HUES64 (cell line): ENCODE results near the gene GPBP1. TPM values are rescaled to one million over a fixed set of nuclear protein-coding genes. Genes with fewer than 3 reads are reported as not detected.
"Not testable (repeated sequence)": the region's sequence is repeated elsewhere in the genome, so short reads cannot be mapped to it uniquely, and the experiment has no call there.

Experiments used
- H3K27ac ChIP-seq: 2 replicates; pipeline ENCODE4 v1.7.0; 2013; ENCODE audit warnings: low read depth, low read length, inconsistent platforms
- H3K27me3 ChIP-seq: 2 replicates; pipeline ENCODE4 v1.6.1; 2013; ENCODE audit warnings: mild to moderate bottlenecking, low read length; ENCODE audit not compliant: insufficient read depth
- H3K36me3 ChIP-seq: 2 replicates; pipeline ENCODE4 v1.6.1; 2013; ENCODE audit warnings: mild to moderate bottlenecking, low read length; ENCODE audit not compliant: insufficient read depth
- H3K4me1 ChIP-seq: 2 replicates; pipeline ENCODE4 v1.6.1; 2013; ENCODE audit warnings: mild to moderate bottlenecking, low read length, moderate library complexity; ENCODE audit not compliant: insufficient read depth
- H3K4me3 ChIP-seq: 2 replicates; pipeline ENCODE4 v1.5.1; 2013; ENCODE audit warnings: mild to moderate bottlenecking, low read length, moderate library complexity
- H3K9ac ChIP-seq: 2 replicates; pipeline ENCODE4 v1.6.1; 2013; ENCODE audit warnings: mild to moderate bottlenecking, low read depth, low read length
- H3K9me3 ChIP-seq: 2 replicates; pipeline ENCODE4 v1.6.1; 2013; ENCODE audit warnings: low read depth, low read length; ENCODE audit not compliant: insufficient read depth
- WGBS: fragments of 150-250, 120-280 bp; methylation state at CpG from one replicate; pipeline ENCODE4 v1.1.7; 2013; ENCODE audit warnings: missing lambda C conversion rate; 5-methylcytosine and 5-hydroxymethylcytosine counted together
- polyA plus RNA-seq, 2 experiments: library from polyadenylated mRNA; stranded (reverse); fragments of 50-300 nt; gene quantifications; one replicate each; pipeline ENCODE4 v1.2.3, GENCODE V29; 2013

The GPBP1 gene, protein sequence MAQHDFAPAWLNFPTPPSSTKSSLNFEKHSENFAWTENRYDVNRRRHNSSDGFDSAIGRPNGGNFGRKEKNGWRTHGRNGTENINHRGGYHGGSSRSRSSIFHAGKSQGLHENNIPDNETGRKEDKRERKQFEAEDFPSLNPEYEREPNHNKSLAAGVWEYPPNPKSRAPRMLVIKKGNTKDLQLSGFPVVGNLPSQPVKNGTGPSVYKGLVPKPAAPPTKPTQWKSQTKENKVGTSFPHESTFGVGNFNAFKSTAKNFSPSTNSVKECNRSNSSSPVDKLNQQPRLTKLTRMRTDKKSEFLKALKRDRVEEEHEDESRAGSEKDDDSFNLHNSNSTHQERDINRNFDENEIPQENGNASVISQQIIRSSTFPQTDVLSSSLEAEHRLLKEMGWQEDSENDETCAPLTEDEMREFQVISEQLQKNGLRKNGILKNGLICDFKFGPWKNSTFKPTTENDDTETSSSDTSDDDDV
- 68.5 TPM for polyA plus RNA-seq (2013, experiment 1 of 2)
- 85.0 TPM for polyA plus RNA-seq (2013, experiment 2 of 2)

GRCh38 chr5:57173319-57174127 is at the start of gene GPBP1:
Gene GPBP1, plus strand, starts transcription at chr5:57174059. Its CDS starts 40,072 bp downstream, at chr5:57214131.
- Histone ChIP-seq H3K4me1 (peaks cover 25% of the 10 kb centered on the region; the same call in 1 of the 2 replicates), H3K4me3 (peak within 1 kb of the TSS; percentile 97), H3K36me3 (peaks cover 23% of the 10 kb centered on the region), H3K27me3 (no peaks in the 10 kb centered on the region), H3K9ac (peak within 1 kb of the TSS; percentile 99), H3K9me3 (no peaks in the 10 kb centered on the region), H3K27ac (peak within 1 kb of the TSS; percentile 100)
- WGBS, result under 1% methylated on average over 82 of the region's 83 CpGs

DNA sequence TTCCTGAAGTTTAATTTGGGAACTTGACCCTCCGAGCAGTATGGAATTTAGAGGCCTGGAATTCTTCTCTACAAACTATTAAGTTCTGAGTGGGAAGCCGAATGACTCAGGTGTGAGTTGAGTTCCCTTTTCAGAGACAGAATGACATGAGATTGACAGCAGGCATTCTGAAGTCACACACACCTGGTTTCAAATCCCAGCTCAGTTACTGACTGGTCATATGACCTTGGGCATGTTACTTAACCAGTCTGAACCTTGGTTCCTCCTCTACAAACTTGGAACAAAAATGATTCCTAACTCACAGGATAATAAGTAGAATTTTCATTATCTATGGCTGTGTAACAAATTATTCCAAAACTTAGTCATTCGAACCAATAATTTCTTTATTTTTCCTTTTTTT is 45.5 kb upstream of the GPBP1 start:
- H3K4me3 ChIP-seq, result no peak overlapping the region
- H3K9ac ChIP-seq, result no peak overlapping the region
- H3K4me1 ChIP-seq, result no peaks in the 10 kb centered on the region
- 86% methylated on average over 2 of the region's 3 CpGs for WGBS
- no peaks in the 10 kb centered on the region for H3K9me3 ChIP-seq
- H3K27me3 ChIP-seq, result no peaks in the 10 kb centered on the region
- H3K36me3 ChIP-seq, result no peaks in the 10 kb centered on the region
- no peak overlapping the region for H3K27ac ChIP-seq

GRCh38 chr5:57133574-57133973 is 40.3 kb upstream of the GPBP1 start:
- Histone ChIP-seq H3K9ac (no peak overlapping the region), H3K27ac (no peak overlapping the region), H3K36me3 (no peaks in the 10 kb centered on the region), H3K27me3 (no peaks in the 10 kb centered on the region), H3K4me3 (no peak overlapping the region), H3K4me1 (no peaks in the 10 kb centered on the region), H3K9me3 (no peaks in the 10 kb centered on the region)
- WGBS, result 100% methylated on average over 2 of the region's 2 CpGs

GRCh38 chr5:57137401-57137800 is 36.5 kb upstream of the GPBP1 start:
- Histone ChIP-seq H3K27me3 (no peaks in the 10 kb centered on the region), H3K27ac (no peak overlapping the region), H3K9me3 (no peaks in the 10 kb centered on the region), H3K36me3 (no peaks in the 10 kb centered on the region), H3K9ac (no peak overlapping the region), H3K4me3 (no peak overlapping the region), H3K4me1 (no peaks in the 10 kb centered on the region)
- WGBS, result 83% methylated on average over 1 of the region's 2 CpGs

- Histone ChIP-seq H3K27ac (no peak overlapping the region), H3K27me3 (no peaks in the 10 kb centered on the region), H3K9ac (no peak overlapping the region), H3K36me3 (no peaks in the 10 kb centered on the region), H3K9me3 (peaks cover under 1% of the 10 kb centered on the region; the same call in 1 of the 2 replicates), H3K4me1 (no peaks in the 10 kb centered on the region), H3K4me3 (no peak overlapping the region)
- 93% methylated on average over 4 of the region's 4 CpGs for WGBS
Observed at GRCh38 chr5:57152316-57152715, 21.5 kb upstream of the GPBP1 start.

- Histone ChIP-seq H3K4me3 (no peak overlapping the region), H3K9me3 (peaks cover 3% of the 10 kb centered on the region; the same call in 1 of the 2 replicates), H3K4me1 (no peaks in the 10 kb centered on the region), H3K27ac (no peak overlapping the region), H3K9ac (no peak overlapping the region), H3K27me3 (no peaks in the 10 kb centered on the region), H3K36me3 (no peaks in the 10 kb centered on the region)
- 0% methylated on average over 1 of the region's 2 CpGs for WGBS
Observed at GRCh38 chr5:57155033-57155432, 18.8 kb upstream of the GPBP1 start.

- H3K9me3 ChIP-seq, result peaks cover 3% of the 10 kb centered on the region; the same call in 1 of the 2 replicates
- H3K36me3 ChIP-seq, result no peaks in the 10 kb centered on the region
- H3K27me3 ChIP-seq, result no peaks in the 10 kb centered on the region
- 91% methylated on average over 2 of the region's 2 CpGs for WGBS
- H3K27ac ChIP-seq, result no peak overlapping the region
- no peaks in the 10 kb centered on the region for H3K4me1 ChIP-seq
- no peak overlapping the region for H3K9ac ChIP-seq
- no peak overlapping the region for H3K4me3 ChIP-seq
Observed at GRCh38 chr5:57157131-57157530, 16.7 kb upstream of the GPBP1 start.

DNA sequence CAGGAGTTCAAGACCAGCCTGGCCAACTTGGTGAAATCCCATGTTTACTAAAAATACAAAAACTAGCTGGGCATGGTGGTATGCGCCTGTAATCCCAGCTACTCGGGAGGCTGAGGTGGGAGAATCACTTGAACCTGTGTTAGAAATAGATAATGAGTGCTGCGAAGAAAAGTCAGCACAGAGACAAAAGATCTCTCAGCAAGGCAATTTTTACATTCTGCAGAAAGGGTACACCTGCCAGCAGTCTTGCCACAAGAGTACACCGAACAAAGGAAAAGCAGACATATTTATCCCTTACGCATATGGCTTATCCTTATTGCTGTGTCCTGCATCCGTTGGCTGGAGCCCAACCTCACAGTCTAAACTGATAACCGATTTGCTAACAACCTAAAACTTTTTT is 16.2 kb upstream of the GPBP1 start:
- Histone ChIP-seq H3K27me3 (no peaks in the 10 kb centered on the region), H3K27ac (no peak overlapping the region), H3K4me1 (no peaks in the 10 kb centered on the region), H3K9ac (no peak overlapping the region), H3K4me3 (no peak overlapping the region), H3K9me3 (peaks cover 3% of the 10 kb centered on the region; the same call in 1 of the 2 replicates), H3K36me3 (no peaks in the 10 kb centered on the region)
- WGBS, result 96% methylated on average over 6 of the region's 7 CpGs

- no peaks in the 10 kb centered on the region for H3K27me3 ChIP-seq
- no peaks in the 10 kb centered on the region for H3K9me3 ChIP-seq
- H3K9ac ChIP-seq, result no peak overlapping the region
- no peak overlapping the region for H3K4me3 ChIP-seq
- WGBS, result 85% methylated on average over 3 of the region's 3 CpGs
- no peaks in the 10 kb centered on the region for H3K36me3 ChIP-seq
- no peak overlapping the region for H3K27ac ChIP-seq
- no peaks in the 10 kb centered on the region for H3K4me1 ChIP-seq
Observed at GRCh38 chr5:57163553-57164006, 10.3 kb upstream of the GPBP1 start.

DNA sequence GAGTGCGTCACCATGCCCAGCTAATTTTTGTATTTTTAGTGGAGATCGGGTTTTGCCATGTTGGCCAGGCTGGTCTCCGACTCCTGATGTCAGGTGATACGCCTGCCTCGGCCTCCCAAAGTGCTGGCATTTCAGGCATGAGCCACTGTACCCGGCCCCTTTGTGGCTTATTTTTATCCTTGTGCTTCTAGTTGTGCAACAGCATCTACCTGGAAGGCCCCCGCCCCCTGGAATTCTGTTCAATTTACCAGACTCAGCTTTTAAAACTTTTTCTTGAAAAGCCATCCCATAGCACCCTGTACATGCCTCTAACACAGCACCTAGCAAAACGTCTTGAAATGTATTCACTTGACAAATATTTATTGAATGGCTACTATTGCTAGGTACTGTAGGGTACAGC is 9.7 kb upstream of the GPBP1 start:
- H3K4me1 ChIP-seq, result no peaks in the 10 kb centered on the region
- H3K4me3 ChIP-seq, result no peak overlapping the region
- H3K36me3 ChIP-seq, result no peaks in the 10 kb centered on the region
- H3K27me3 ChIP-seq, result no peaks in the 10 kb centered on the region
- no peaks in the 10 kb centered on the region for H3K9me3 ChIP-seq
- no peak overlapping the region for H3K27ac ChIP-seq
- WGBS, result 92% methylated on average over 8 of the region's 8 CpGs
- no peak overlapping the region for H3K9ac ChIP-seq

GRCh38 chr5:57165171-57165570 is 8.7 kb upstream of the GPBP1 start:
- H3K9me3 ChIP-seq, H3K9ac ChIP-seq, H3K27me3 ChIP-seq, H3K4me3 ChIP-seq, H3K27ac ChIP-seq, H3K4me1 ChIP-seq, H3K36me3 ChIP-seq: not testable (repeated sequence)
- 96% methylated on average over 3 of the region's 3 CpGs for WGBS
